SK-N-SH (cell line): Measurements from ENCODE around the gene RBM48. TPM values are rescaled to one million over a fixed set of nuclear protein-coding genes. Genes with fewer than 3 reads are reported as not detected.
A peak's percentile ranks its signal among the peaks of the same experiment; 100 is the strongest.

Source experiments
- CTCF ChIA-PET: fragments of 300-600, 350-600 bp; formaldehyde crosslinking; extraction: SDS; loops from one replicate; lab custom pipeline; 2021; lab: Yijun Ruan, JAX
- POLR2A ChIA-PET: fragments of 350-600 bp; sonication (Branson Sonifier 250); formaldehyde crosslinking; extraction: SDS; loops from one replicate; lab custom pipeline; 2020; ENCODE audit warnings: antibody characterized with exemption, inconsistent platforms; lab: Yijun Ruan, JAX
- DNase-seq: peaks from one replicate; pipeline ENCODE4 v3.0.0; 2012
- H2AFZ ChIP-seq: fragments of 200-600 bp; sonication (generic); 2 replicates; pipeline ENCODE4 v1.8.1; 2016; ENCODE audit warnings: antibody characterized with exemption, mild to moderate bottlenecking, low read depth
- H3F3A ChIP-seq: fragments of 200-600 bp; sonication (generic); replicated peaks from 2 replicates; pipeline ENCODE3; 2016; ENCODE audit warnings: antibody characterized with exemption, mild to moderate bottlenecking; ENCODE audit not compliant: insufficient read depth
- H3K27ac ChIP-seq, 2 experiments: fragments of 200-500 bp in 1 of 2; fragments of 200-600 bp in 1 of 2; sonication (Bioruptor generic) in 1 of 2; sonication (generic), shearing (Covaris generic) in 1 of 2; 2 replicates each; pipeline versions ENCODE4 v1.5.1 to v1.6.1; 2014 to 2016; ENCODE audit warnings: low read depth in 2 of 2, inconsistent platforms in 1 of 2, low read length in 1 of 2, mild to moderate bottlenecking in 1 of 2, mixed read lengths in 1 of 2
- H3K27me3 ChIP-seq: fragments of 200-600 bp; sonication (generic), shearing (Covaris generic); 2 replicates; pipeline ENCODE4 v1.6.1; 2016; ENCODE audit warnings: mixed run types; ENCODE audit not compliant: insufficient read depth
- H3K36me3 ChIP-seq, 2 experiments: fragments of 200-500 bp in 1 of 2; fragments of 200-600 bp in 1 of 2; sonication (Bioruptor generic) in 1 of 2; sonication (generic) in 1 of 2; replicated peaks in 1 of 2; 2 replicates each; pipeline versions ENCODE3 to v1.5.1; 2014 to 2016; ENCODE audit warnings: low read length in 1 of 2, mild to moderate bottlenecking in 1 of 2; ENCODE audit not compliant: insufficient read depth in 2 of 2, control insufficient read depth in 1 of 2
- H3K4me1 ChIP-seq, 2 experiments: fragments of 200-500 bp in 1 of 2; fragments of 200-600 bp in 1 of 2; sonication (Bioruptor generic) in 1 of 2; sonication (generic), shearing (Covaris generic) in 1 of 2; 2 replicates each; pipeline versions ENCODE4 v1.5.1 to v1.6.1; 2014 to 2016; ENCODE audit warnings: low read depth in 1 of 2, low read length in 1 of 2, mixed run types in 1 of 2; ENCODE audit not compliant: insufficient read depth in 2 of 2, control insufficient read depth in 1 of 2
- H3K4me2 ChIP-seq: fragments of 200-600 bp; sonication (generic), shearing (Covaris generic); 2 replicates; pipeline ENCODE4 v1.6.1; 2017; ENCODE audit warnings: mixed run types
- H3K4me3 ChIP-seq, 2 experiments: fragments of 200-500 bp in 1 of 2; fragments of 200-600 bp in 1 of 2; sonication (Bioruptor generic) in 1 of 2; sonication (generic), shearing (Covaris generic) in 1 of 2; 2 replicates each; pipeline versions ENCODE4 v1.5.1 to v1.8.1; 2014 to 2016; ENCODE audit warnings: low read depth in 2 of 2, inconsistent platforms in 1 of 2, low read length in 1 of 2, mild to moderate bottlenecking in 1 of 2, mixed read lengths in 1 of 2, moderate library complexity in 1 of 2
- H3K79me2 ChIP-seq: fragments of 200-600 bp; sonication (generic); 2 replicates; pipeline ENCODE4 v1.8.1; 2017; ENCODE audit warnings: mild to moderate bottlenecking; ENCODE audit not compliant: insufficient read depth
- H3K9ac ChIP-seq: fragments of 200-600 bp; sonication (generic); 2 replicates; pipeline ENCODE4 v1.6.1; 2017; ENCODE audit warnings: mixed run types
- H3K9me2 ChIP-seq: fragments of 200-600 bp; sonication (generic); 2 replicates; pipeline ENCODE4 v1.6.1; 2017; ENCODE audit warnings: mixed run types
- H3K9me3 ChIP-seq: fragments of 200-600 bp; sonication (generic); 2 replicates; pipeline ENCODE4 v1.6.1; 2017; ENCODE audit warnings: mixed run types, mild to moderate bottlenecking, moderate library complexity
- H4K20me1 ChIP-seq: fragments of 200-600 bp; sonication (generic); 2 replicates; pipeline ENCODE4 v1.6.1; 2017; ENCODE audit warnings: mild to moderate bottlenecking, mixed run types; ENCODE audit not compliant: insufficient read depth
- CHD2 ChIP-seq: fragments of 150-350 bp; IDR thresholded peaks from 2 replicates; pipeline ENCODE4 v1.6.1; 2018; ENCODE audit warnings: low read length; ENCODE audit not compliant: partially characterized antibody
- EP300 ChIP-seq, 2 experiments: IDR thresholded peaks; 2 replicates each; pipeline versions ENCODE4 v1.4.0 to v1.6.1; 2012; ENCODE audit warnings: borderline replicate concordance in 1 of 2, low read depth in 1 of 2, low read length in 1 of 2
- FOSL2 ChIP-seq: IDR thresholded peaks from 2 replicates; pipeline ENCODE4 v1.4.0; 2012; ENCODE audit warnings: low read depth, mild to moderate bottlenecking, moderate library complexity, borderline replicate concordance
- FOXM1 ChIP-seq: IDR thresholded peaks from 2 replicates; pipeline ENCODE4 v1.4.0; 2012; ENCODE audit warnings: low read depth, mild to moderate bottlenecking
- GABPA ChIP-seq: IDR thresholded peaks from 2 replicates; pipeline ENCODE4 v1.4.0; 2012; ENCODE audit warnings: low read depth, mild to moderate bottlenecking
- JUND ChIP-seq: IDR thresholded peaks from 2 replicates; pipeline ENCODE4 v1.4.0; 2012
- MEF2A ChIP-seq: IDR thresholded peaks from 2 replicates; pipeline ENCODE4 v1.4.0; 2012; ENCODE audit warnings: low read depth, borderline replicate concordance
- PBX3 ChIP-seq: IDR thresholded peaks from 2 replicates; pipeline ENCODE4; 2012
- POLR2AphosphoS5 ChIP-seq: IDR thresholded peaks from 2 replicates; pipeline ENCODE4 v1.6.1; 2012; ENCODE audit warnings: low read depth, low read length
- RAD21 ChIP-seq: IDR thresholded peaks from 2 replicates; pipeline ENCODE4 v1.6.1; 2012; ENCODE audit warnings: mild to moderate bottlenecking, low read length
- RCOR1 ChIP-seq: fragments of 150-350 bp; IDR thresholded peaks from 2 replicates; pipeline ENCODE4 v1.6.1; 2017; ENCODE audit warnings: antibody characterized with exemption, low read length
- RFX5 ChIP-seq: IDR thresholded peaks from 2 replicates; pipeline ENCODE4 v1.6.1; 2012; ENCODE audit warnings: mild to moderate bottlenecking, improper control_type of control experiment, low read length
- RXRA ChIP-seq: IDR thresholded peaks from 2 replicates; pipeline ENCODE4 v1.4.0; 2012; ENCODE audit warnings: low read depth, mild to moderate bottlenecking, borderline replicate concordance
- TAF1 ChIP-seq: IDR thresholded peaks from 2 replicates; pipeline ENCODE4 v1.6.1; 2012; ENCODE audit warnings: low read depth, mild to moderate bottlenecking, low read length, moderate library complexity, borderline replicate concordance
- TCF12 ChIP-seq: IDR thresholded peaks from 2 replicates; pipeline ENCODE4 v1.4.0; 2012
- TEAD4 ChIP-seq: IDR thresholded peaks from 2 replicates; pipeline ENCODE4 v1.4.0; 2012; ENCODE audit warnings: mild to moderate bottlenecking, borderline replicate concordance; ENCODE audit not compliant: insufficient read depth
- YY1 ChIP-seq: IDR thresholded peaks from 2 replicates; pipeline ENCODE4 v1.4.0; 2012; ENCODE audit warnings: low read depth, mild to moderate bottlenecking
- WGBS: methylation state at CpG from one replicate; pipeline ENCODE4 v1.1.6; 2017; ENCODE audit warnings: low lambda C conversion rate; 5-methylcytosine and 5-hydroxymethylcytosine counted together
- polyA plus RNA-seq, 3 experiments: library from polyadenylated mRNA; depleted of rRNA; stranded (reverse); fragments of >200 nt; gene quantifications; 2 replicates each; pipeline ENCODE4 v1.2.3, GENCODE V29; 2012
- TF ChIP-seq, protein P1 (sequence below): IDR thresholded peaks from 2 replicates; pipeline ENCODE4 v1.6.1; 2012; ENCODE audit warnings: mild to moderate bottlenecking, low read depth, low read length, moderate library complexity
- TF ChIP-seq, protein P2 (sequence below): IDR thresholded peaks from 2 replicates; pipeline ENCODE4 v1.4.0; 2012; ENCODE audit warnings: low read depth, borderline replicate concordance
- TF ChIP-seq, protein P3 (sequence below): IDR thresholded peaks from 2 replicates; pipeline ENCODE4 v1.4.0; 2012; ENCODE audit warnings: low read depth, borderline replicate concordance

RBM48 gene
- polyA plus RNA-seq, 1 of the 3 experiments (the other 2 are of a cell fraction) = 4.7 TPM

DNA sequence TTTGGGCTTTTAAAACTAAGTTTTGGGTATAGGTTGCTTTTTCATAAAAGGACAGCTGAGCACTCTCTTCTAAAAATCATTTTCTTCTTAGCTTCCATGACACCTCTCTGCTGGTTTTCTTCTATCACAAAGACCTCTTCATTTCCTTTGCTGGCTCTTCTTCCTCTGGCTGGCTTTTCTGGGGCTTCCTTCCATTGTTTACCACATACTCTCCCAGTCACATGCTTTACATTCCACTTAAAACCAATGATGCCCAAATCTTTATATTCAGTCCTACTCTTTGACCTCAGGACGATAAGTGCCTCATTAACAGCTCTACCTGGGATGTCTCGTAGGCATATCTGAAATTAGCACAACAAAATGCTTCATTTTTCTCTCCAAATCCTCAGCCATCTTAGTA is 34.8 kb downstream of the RBM48 start (continued):
- TF ChIP-seq, protein P1, sequence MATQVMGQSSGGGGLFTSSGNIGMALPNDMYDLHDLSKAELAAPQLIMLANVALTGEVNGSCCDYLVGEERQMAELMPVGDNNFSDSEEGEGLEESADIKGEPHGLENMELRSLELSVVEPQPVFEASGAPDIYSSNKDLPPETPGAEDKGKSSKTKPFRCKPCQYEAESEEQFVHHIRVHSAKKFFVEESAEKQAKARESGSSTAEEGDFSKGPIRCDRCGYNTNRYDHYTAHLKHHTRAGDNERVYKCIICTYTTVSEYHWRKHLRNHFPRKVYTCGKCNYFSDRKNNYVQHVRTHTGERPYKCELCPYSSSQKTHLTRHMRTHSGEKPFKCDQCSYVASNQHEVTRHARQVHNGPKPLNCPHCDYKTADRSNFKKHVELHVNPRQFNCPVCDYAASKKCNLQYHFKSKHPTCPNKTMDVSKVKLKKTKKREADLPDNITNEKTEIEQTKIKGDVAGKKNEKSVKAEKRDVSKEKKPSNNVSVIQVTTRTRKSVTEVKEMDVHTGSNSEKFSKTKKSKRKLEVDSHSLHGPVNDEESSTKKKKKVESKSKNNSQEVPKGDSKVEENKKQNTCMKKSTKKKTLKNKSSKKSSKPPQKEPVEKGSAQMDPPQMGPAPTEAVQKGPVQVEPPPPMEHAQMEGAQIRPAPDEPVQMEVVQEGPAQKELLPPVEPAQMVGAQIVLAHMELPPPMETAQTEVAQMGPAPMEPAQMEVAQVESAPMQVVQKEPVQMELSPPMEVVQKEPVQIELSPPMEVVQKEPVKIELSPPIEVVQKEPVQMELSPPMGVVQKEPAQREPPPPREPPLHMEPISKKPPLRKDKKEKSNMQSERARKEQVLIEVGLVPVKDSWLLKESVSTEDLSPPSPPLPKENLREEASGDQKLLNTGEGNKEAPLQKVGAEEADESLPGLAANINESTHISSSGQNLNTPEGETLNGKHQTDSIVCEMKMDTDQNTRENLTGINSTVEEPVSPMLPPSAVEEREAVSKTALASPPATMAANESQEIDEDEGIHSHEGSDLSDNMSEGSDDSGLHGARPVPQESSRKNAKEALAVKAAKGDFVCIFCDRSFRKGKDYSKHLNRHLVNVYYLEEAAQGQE = no peak
- no peak for TF ChIP-seq RXRA
- no peak for TF ChIP-seq YY1

DNA sequence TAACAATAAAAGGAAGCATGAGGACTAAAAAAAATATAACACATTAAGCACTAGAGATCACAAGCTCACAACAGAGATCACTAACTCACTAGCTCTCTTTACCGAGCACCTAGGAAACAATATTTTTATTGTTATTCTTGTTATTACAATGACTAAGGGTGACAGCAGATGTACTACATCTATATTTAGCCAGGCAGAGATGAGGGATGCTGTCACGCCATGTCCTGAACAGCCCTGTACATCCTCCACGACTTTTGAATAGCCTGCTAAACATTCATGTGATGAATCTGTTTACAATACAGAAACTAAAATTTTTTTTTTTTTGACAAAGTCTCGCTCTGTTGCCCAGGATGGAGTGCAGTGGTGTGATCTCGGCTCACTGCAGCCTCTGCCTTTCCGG is 38.9 kb downstream of the RBM48 start:
- Histone ChIP-seq H3K9ac (no peak overlapping the region), H3K4me1 (no peaks in the 10 kb centered on the region), H3K9me2 (no peaks in the 10 kb centered on the region; the same call in 1 of the 2 replicates), H3K27me3 (no peaks in the 10 kb centered on the region), H3K27ac (peak overlapping the region in 1 of 2 experiments; percentile 40; a peak in 1 of 4 replicates), H3K4me3 (no peak overlapping the region), H3K9me3 (no peaks in the 10 kb centered on the region), H4K20me1 (no peaks in the 10 kb centered on the region), H3K4me2 (no peak overlapping the region), H3K79me2 (peaks cover 8% of the 10 kb centered on the region), H2AFZ (no peak overlapping the region), H3K36me3 (peaks cover 81 to 90% of the 10 kb centered on the region in 2 experiments), H3F3A (peaks cover 13% of the 10 kb centered on the region)
- POLR2A ChIA-PET = no interaction called here
- WGBS = 92% methylated on average over 6 of the region's 6 CpGs
- TF ChIP-seq, protein P2, sequence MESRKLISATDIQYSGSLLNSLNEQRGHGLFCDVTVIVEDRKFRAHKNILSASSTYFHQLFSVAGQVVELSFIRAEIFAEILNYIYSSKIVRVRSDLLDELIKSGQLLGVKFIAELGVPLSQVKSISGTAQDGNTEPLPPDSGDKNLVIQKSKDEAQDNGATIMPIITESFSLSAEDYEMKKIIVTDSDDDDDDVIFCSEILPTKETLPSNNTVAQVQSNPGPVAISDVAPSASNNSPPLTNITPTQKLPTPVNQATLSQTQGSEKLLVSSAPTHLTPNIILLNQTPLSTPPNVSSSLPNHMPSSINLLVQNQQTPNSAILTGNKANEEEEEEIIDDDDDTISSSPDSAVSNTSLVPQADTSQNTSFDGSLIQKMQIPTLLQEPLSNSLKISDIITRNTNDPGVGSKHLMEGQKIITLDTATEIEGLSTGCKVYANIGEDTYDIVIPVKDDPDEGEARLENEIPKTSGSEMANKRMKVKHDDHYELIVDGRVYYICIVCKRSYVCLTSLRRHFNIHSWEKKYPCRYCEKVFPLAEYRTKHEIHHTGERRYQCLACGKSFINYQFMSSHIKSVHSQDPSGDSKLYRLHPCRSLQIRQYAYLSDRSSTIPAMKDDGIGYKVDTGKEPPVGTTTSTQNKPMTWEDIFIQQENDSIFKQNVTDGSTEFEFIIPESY = no peak
- TF ChIP-seq RAD21 (no peak), RXRA (no peak)
- CTCF ChIA-PET = interaction anchor here (0.8 to 1.4 kb wide), 3 partner anchors 12 to 491 kb away, joined by 3 to 4 read pairs (median 3); no protein-coding TSS in a partner anchor
- no peak for DNase-seq

DNA sequence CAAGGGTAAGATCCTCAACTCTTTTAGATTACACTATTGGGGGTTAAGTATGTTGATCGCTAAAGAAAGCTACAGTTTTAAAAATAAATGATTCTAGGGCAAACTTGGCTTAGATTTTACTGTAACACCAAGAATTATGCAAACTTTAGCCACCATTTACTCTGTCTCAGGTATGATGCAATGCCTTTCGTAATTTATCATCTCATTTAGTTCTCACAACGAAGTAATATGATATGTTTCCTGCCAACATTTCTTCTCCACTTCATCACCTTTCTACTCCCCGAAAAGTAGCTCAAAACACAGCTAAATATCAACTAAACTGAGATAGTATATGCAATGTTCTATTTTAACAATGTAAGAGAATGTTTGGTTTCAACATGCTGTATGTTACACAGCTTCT is 40.5 kb downstream of the RBM48 start:
- 93% methylated on average over 4 of the region's 4 CpGs for WGBS
- Histone ChIP-seq H3K4me1 (no peaks in the 10 kb centered on the region), H4K20me1 (no peaks in the 10 kb centered on the region), H3K9me2 (no peaks in the 10 kb centered on the region; the same call in 1 of the 2 replicates), H3K9me3 (no peaks in the 10 kb centered on the region), H3K79me2 (peaks cover 19% of the 10 kb centered on the region), H3F3A (peaks cover 14% of the 10 kb centered on the region), H3K4me3 (no peak overlapping the region), H3K36me3 (peaks cover 72 to 88% of the 10 kb centered on the region in 2 experiments), H3K27me3 (no peaks in the 10 kb centered on the region), H3K27ac (no peak overlapping the region), H2AFZ (no peak overlapping the region), H3K4me2 (no peak overlapping the region), H3K9ac (no peak overlapping the region)
- no peak for DNase-seq
- ChIA-PET POLR2A (no interaction called here), CTCF (interaction anchor here (0.7 kb wide), 1 partner anchor 12 kb away, joined by 3 read pairs; no protein-coding TSS in a partner anchor)
- TF ChIP-seq POLR2AphosphoS5 (no peak), GABPA (no peak), RAD21 (no peak), CHD2 (no peak), JUND (no peak), TCF12 (no peak), MEF2A (no peak), EP300 (IDR thresholded peaks at IDR 0.05; ENCODE audit: borderline replicate concordance in 1 of 2, low read depth in 1 of 2, low read length in 1 of 2) (no peak), FOXM1 (no peak), RFX5 (no peak), TEAD4 (no peak), FOSL2 (no peak), TAF1 (no peak), PBX3 (no peak), RCOR1 (no peak)
- TF ChIP-seq, protein P3, sequence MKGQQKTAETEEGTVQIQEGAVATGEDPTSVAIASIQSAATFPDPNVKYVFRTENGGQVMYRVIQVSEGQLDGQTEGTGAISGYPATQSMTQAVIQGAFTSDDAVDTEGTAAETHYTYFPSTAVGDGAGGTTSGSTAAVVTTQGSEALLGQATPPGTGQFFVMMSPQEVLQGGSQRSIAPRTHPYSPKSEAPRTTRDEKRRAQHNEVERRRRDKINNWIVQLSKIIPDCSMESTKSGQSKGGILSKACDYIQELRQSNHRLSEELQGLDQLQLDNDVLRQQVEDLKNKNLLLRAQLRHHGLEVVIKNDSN = no peak
